Measurements from ENCODE around the gene WLS.

The WLS gene

GRCh38 chr1:68132426-68133130 lies 99.7 kb downstream of the WLS start:
- DNase-seq (ENCODE audit: low read depth), result no peak

DNA sequence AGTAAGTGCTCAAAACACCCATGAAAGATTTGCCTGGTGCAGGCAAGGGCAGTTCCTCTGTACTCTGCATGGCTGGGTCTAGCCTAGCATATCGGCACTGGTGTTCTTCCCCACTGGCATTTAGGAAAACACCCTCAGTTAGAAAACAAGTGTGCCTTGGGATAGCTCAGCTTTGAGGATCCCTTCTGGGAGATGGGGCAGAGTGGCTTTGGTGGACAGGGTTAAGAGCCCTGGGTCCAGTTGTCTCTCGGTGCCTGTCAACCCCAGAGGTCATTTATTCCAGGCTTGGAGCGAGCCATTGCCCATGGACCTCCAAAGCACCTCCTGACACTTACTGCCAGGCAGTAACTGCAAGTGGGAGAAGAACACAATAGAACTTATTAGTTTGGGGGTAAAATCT lies 101.1 kb downstream of the WLS start:
- no peak for DNase-seq (ENCODE audit: low read depth)

DNA sequence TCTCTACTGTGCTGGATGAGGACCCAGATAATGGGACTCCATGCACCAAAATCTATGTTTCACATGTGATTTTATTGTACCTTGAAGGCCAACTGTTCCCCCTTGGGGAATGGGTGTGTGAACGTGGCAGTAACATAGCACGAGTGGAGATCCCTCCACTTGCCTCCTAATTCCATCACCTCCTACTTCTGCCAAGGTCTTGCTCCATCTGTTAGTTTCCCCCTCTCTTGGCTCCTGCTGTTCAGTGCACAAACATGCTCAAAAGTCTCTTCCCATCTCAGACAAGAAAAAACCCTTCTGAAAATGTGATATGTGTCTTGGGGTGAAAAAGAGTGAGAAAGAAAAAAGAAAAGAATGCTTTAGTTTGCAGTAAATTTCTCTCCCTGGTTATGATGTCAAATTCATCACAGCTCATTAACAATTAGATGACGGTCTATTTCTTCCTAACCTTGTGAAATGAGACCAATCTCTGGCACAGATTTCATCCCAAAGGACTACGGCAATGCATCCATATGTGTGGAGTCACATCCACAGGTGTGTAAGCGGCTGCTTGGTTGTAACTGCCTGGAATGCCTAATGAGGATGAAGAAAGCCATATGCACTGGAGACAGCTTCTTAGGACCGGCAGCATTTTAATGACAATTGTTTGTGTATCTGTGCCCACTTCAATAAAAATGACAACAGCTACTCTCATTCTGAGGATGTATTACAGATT lies 102.6 kb downstream of the WLS start:
- no peak for DNase-seq (ENCODE audit: low read depth)

- DNase-seq (ENCODE audit: low read depth), result no peak
Observed at GRCh38 chr1:68128820-68129219, 103.5 kb downstream of the WLS start.

GRCh38 chr1:68128157-68128556 lies 104.2 kb downstream of the WLS start:
- DNase-seq (ENCODE audit: low read depth), result peak; percentile 88

DNA sequence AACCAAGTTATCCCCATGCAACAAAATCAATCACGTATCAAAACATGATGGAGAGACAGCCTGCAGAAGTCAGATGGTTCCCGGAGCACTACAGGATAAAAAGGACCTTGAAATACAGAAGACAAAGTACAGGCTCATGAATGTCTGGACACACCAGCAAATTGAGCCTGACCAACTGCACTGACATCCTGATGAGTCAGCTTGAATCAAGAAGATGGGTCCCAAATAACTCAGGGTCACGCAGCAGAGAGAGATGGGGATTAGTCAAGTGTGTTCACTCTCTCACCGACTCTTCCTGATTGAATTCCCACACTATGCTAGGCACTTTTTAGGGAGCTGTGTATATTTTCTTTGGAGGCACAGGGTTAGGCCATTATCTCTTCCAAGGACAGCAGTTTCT lies 110.8 kb downstream of the WLS start:
- DNase-seq (ENCODE audit: low read depth), result peak; percentile 75

- DNase-seq (ENCODE audit: low read depth), result peak; percentile 80
Observed at GRCh38 chr1:68120136-68120791, 112.1 kb downstream of the WLS start.

DNA sequence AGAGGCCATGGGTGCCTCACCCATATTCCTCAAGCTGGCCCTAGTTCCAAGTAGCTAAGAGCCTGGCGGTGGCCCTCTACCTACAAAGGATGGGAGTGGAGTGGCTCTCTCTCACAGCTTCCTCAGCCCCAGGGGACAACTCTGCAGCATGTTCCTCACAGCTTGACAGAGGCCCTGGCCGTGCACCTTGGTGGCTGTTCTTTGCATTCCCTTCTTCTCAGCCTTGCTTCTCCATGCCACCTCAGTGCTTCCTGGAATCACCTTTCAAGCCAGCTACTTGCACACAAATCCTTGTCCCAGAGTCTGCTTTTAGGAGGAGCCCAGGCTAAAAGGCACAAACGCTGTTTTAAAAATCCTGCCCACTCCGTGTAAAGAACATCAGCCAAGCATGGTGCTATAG lies 112.9 kb downstream of the WLS start:
- DNase-seq (ENCODE audit: low read depth), result no peak

- DNase-seq (ENCODE audit: low read depth), result no peak
Observed at GRCh38 chr1:68117416-68117815, 114.9 kb downstream of the WLS start.

DNA sequence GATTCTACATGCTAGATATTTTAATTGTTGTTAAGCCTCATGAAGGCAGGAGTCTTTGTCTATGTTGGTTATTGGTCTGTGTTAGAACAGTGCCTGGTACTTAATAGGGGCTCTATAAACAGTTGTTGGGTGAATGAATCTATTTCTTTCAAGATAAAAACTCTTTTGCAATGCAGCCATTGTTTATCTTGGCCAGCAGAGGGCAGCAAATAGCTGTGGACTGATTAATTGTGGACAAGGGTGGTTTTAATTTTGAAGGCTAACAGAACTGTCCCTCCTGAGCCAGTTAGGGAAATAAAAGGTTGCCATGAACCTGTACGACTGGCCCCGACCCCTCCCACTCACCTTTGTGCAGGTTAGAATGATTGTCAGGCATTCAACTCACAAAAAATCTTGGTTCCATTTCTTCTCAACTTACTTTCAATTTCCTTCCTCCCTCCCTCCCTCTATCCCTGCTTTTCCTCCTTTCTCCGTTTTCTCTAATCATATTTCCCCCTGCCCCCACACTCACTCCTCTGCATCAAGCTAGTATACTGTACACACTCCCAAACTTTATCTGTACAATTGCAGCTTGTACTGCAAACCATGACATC lies 115.6 kb downstream of the WLS start:
- DNase-seq (ENCODE audit: low read depth), result peak; percentile 42

GRCh38 chr1:68115308-68115707 lies 117.0 kb downstream of the WLS start:
- no peak for DNase-seq (ENCODE audit: low read depth)

DNA sequence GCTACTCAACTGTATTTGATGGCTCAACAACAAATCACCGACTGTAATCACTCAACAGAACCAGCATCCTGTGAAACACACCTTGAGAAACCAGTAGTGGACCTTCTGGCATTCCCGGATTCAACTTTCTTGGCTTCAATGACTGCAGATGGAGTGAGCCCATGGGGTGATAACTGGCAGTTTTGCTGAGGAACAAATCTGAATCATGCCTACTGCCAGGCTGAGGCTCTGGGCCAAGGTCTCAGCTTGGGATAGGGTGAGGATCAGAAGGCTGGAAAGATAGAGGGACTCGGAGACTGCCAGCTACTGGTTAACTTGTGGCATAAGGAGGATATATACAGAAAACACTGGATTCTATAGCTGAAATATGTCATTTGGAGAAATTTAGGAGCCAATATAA lies 118.4 kb downstream of the WLS start:
- no peak for DNase-seq (ENCODE audit: low read depth)

DNA sequence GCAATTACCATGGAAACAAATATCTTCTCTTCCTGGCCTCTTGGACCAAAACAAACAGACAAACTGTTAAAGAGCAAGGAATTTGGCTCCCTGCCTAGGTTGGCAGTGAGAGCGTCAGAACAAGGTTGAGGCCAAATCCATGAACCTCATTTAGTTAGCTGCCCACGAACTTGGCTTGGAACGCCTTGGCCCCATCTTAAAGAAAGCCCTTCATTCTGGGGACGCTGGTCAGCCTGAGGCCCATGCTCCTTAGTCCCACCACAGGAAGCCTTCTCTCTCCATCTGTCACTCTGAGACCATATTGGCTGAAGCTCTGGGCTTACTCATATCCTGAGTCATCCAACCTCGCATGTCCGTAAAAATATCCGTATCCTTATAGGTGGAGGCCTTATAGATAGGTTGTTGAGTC lies 119.5 kb downstream of the WLS start:
- peak; percentile 88 for DNase-seq (ENCODE audit: low read depth)

GRCh38 chr1:68111519-68112436 lies 120.5 kb downstream of the WLS start:
- DNase-seq (ENCODE audit: low read depth), result peak; percentile 85

DNA sequence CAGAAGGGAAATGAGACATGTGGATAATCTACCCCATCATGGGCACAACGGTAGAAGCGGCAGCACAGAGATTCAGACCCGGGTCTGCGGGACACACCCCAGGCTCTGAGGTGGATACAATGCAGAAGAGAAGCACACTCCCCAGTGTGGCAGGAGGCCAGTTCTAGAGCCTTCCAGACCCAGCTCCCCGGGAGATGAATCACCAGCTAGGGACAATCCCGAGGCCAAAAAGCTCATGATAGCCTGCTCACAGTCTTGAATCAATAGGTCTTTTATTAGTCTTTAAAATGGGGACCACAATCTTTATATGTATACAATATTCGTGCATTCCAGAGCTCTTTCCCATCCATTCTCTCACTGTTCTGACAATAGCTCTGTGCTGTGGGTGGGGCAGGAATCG lies 124.6 kb downstream of the WLS start:
- peak; percentile 33 for DNase-seq (ENCODE audit: low read depth)

DNA sequence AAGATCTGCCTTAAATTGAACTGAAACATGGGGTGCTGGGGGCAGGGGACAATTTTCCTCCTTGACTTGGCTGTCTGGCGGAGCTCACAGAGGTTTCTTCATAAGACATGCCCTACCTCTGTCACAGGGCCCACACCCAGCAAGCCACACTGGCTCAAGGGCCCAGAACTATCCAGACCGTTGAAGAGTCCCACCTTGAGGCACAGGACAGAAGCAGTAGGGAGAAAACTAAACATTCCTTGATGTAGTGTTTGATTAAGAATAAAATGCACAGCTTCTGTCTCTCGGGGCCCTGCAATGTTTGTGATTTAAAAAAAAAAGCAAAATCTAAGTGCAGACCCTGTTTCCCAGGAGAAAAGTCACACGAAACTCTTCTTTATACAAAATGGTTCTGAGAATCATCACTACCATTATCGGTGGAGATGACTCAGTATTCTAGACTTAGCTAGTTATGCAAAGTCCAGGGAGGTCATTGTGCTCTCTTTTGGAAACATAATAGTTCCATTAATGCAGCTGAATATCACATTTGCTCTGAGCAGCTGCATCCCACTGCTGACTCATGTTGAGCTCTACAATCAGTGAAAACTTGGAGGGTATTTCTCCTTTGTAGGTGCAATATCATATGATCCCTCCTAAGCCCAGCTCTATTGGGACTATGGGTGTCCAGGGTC lies 128.3 kb downstream of the WLS start:
- peak; percentile 22 for DNase-seq (ENCODE audit: low read depth)

DNA sequence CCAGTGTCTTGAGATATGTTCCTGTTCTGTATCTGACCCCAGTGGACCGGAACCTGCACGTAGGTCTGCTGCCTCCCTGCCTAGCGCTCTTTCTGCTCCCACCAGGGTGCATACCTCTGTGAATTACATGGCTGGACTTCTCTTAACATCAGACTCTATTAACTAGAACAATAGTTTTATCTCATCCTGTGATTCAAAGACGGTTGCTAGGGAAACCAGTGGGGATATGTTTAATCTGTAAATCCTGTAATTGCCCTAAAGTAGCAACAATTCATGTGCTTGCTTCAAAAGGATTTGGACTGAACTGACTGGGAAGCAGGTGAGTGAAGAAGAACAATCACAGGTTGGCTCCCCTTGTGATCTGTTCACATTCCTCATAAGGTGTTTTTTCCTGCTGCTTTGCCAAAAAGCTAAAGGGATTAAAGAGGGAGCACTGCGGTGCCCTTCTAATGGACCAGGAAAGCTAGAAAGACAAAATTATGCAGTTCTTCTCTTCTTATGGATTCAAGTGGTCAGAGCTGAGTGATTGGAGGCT lies 129.2 kb downstream of the WLS start:
- no peak for DNase-seq (ENCODE audit: low read depth)

DNA sequence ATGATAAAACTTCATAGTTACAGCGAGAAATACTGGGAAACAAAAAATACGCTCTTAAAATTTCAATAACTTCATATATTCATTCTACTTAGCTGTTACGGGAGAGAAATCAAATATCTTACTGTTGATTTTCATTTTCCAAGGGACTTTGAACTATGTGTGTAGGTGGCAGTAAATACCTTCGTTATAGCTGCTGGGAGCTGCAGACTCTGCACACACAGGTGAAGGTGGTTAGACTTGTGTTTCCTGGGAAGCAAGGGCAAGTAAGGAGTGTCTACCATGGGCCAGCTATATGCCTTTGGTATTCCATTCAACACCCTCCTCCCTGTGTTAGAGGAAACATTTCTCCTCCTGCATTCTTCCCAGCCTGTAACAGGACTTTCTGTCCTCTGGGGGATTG lies 130.5 kb downstream of the WLS start:
- DNase-seq (ENCODE audit: low read depth), result no peak

DNA sequence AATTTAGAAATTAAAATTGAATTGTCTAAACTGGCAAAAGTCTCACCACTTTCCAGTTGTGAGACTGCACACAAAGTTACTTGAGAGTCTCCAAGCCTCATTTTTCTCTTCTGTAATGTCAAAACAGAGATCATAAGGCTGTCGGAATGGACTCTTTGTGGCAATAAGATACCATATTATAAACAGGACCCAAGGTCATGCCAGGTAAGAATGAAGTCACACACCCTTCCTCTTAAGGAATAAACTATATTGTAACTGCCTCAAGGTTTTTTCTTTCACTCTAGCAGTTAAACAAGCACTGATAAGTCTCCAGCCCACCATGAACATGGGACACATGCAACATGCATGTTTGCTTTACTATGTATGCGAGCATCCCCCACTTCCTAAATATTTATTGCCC lies 131.8 kb downstream of the WLS start:
- no peak for DNase-seq (ENCODE audit: low read depth)

DNA sequence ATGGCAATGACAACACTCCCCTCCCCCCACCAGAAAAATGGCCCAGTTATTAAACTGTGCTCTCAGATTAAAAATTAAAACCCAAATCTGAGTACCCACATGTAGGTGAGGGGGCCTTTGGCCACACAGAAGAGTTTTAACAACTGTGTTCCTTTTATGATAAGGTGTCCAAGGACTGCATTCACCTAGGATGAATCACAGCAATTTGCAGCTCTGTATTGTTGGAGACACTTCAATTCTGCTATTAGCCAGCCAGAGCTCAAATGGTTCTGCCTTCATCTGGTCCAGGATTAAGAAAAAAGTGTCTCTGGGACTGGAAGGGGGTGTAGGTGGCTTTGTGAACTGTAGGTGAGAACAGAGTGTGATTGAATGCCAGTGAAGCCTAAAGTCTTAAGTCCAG lies 138.6 kb downstream of the WLS start:
- DNase-seq (ENCODE audit: low read depth), result peak; percentile 38

GRCh38 chr1:68087184-68087583 lies 145.1 kb downstream of the WLS start:
- no peak for DNase-seq (ENCODE audit: low read depth)
